Testis (tissue), 3 donors: ENCODE results near the gene RPS6KA4. TPM values are rescaled to one million over a fixed set of nuclear protein-coding genes. Genes with fewer than 3 reads are reported as not detected.

Experiments used
- DNase-seq: peaks from one replicate; pipeline ENCODE4 v3.0.0-alpha.2; 2019
- H3K27ac ChIP-seq, 2 donors: fragments of 200-600 bp; sonication (generic); one replicate each; pipeline ENCODE4 v1.5.1; 2019
- H3K27me3 ChIP-seq: fragments of 200-600 bp; sonication (generic); one replicate; pipeline ENCODE4 v1.5.1; 2019
- H3K36me3 ChIP-seq: fragments of 200-600 bp; sonication (generic); one replicate; pipeline ENCODE4 v1.5.1; 2017; ENCODE audit warnings: low read depth; ENCODE audit errors: missing control alignments
- H3K4me1 ChIP-seq: fragments of 200-600 bp; sonication (generic); one replicate; pipeline ENCODE4 v1.5.1; 2019
- H3K4me3 ChIP-seq, 2 donors: fragments of 200-600 bp; sonication (generic); one replicate each; pipeline ENCODE4 v1.5.1; 2017 to 2019
- H3K9me3 ChIP-seq: fragments of 200-600 bp; sonication (generic); one replicate; pipeline ENCODE4 v1.5.1; 2017
- POLR2A ChIP-seq: fragments of 450-650 bp; IDR thresholded peaks from one replicate; pipeline ENCODE4 v1.6.1; 2017; ENCODE audit warnings: antibody characterized with exemption, mild to moderate bottlenecking, moderate library complexity
- WGBS, 2 donors: methylation state at CpG; one replicate each; pipeline ENCODE4 v1.1.5; 2018; 5-methylcytosine and 5-hydroxymethylcytosine counted together
- intact Hi-C: fragments of 100-400 bp; cut with DNase I; formaldehyde crosslinking; loops from one replicate; pipeline ENCODE4 v1.15.1; 2023; ENCODE audit warnings: low total_unique reads
- microRNA counts, 2 donors: library from miRNA; unstranded; fragments of <30 nt; microRNA quantifications; one replicate each; lab custom pipeline; 2016
- microRNA-seq, 2 donors: library from miRNA; unstranded; fragments of <30 nt; microRNA quantifications; one replicate each; pipeline ENCODE4, GENCODE V29; 2016; ENCODE audit warnings: borderline number of aligned reads in 2 of 2, borderline replicate concordance in 1 of 2
- polyA plus RNA-seq: library from polyadenylated mRNA; stranded (reverse); fragments of 350-450 nt; fragmentation: Illumina TruSeq; extraction: RNeasy Lipid Tissue Mini Kit (QIAGEN cat#74804); gene quantifications from one replicate; pipeline ENCODE4 v1.2.3, GENCODE V29; 2014; ENCODE audit warnings: low read depth, low replicate concordance; ENCODE audit not compliant: insufficient read depth
- small RNA-seq, 2 donors: library from RNA; depleted of rRNA; stranded (forward); fragments of <200 nt; gene quantifications; one replicate each; pipeline ENCODE3, GENCODE V24; 2016
- total RNA-seq, 2 donors: library from RNA; depleted of rRNA; stranded (reverse); fragments of >200 nt; gene quantifications; one replicate each; pipeline ENCODE4 v1.2.3, GENCODE V29; 2016
- TF ChIP-seq, protein P1 (sequence below), 3 experiments: fragments of 450-650 bp in 2 of 3; fragments of 200-600 bp in 1 of 3; sonication (generic) in 1 of 3; IDR thresholded peaks; one replicate each; pipeline ENCODE4 v1.5.1; 2016 to 2019; ENCODE audit warnings: antibody characterized with exemption in 3 of 3, mild to moderate bottlenecking in 2 of 3, moderate library complexity in 1 of 3

RPS6KA4 gene
- total and polyA plus RNA-seq, 3 donors from 2014 or later: 9.2 to 15.6 (median 15.6) TPM

DNA sequence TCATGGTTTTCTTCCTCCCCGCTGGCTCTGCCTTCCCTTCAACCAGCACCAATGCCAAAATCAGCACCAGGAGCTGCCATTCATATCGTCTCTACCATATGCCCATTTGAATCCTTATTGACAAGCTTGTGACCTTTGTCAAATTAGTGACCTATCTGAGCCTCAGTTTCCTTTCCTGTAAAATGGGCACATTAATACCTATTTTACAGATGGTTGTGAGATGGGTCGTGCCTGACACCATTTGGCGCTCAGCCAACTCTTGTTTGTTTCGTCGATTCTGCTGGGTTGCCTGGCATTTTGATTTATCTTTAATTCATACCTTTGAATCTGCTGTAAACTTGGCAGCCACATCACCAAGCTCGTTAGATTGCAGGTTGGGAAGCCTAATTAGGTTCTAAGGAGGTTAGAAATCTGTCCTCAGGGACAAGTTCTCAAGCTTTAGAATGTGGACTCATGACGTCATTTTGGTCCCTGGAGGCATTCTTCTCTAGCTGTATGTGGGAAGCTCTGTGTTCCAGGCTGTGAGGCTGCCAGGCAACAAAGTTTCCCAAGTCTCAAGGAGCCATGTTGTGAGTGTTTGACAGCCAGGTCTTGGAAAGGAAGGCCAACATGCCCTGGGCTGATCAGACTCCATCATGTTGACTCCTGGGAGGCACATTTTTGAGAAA, 61.0 kb downstream of the RPS6KA4 start:
- no peak for DNase-seq
- no peaks in the 10 kb centered on the region for H3K4me1 ChIP-seq

More for the DNA sequence above, 61.0 kb downstream of the RPS6KA4 start:
- TF ChIP-seq POLR2A: no peak
- TF ChIP-seq, protein P1, sequence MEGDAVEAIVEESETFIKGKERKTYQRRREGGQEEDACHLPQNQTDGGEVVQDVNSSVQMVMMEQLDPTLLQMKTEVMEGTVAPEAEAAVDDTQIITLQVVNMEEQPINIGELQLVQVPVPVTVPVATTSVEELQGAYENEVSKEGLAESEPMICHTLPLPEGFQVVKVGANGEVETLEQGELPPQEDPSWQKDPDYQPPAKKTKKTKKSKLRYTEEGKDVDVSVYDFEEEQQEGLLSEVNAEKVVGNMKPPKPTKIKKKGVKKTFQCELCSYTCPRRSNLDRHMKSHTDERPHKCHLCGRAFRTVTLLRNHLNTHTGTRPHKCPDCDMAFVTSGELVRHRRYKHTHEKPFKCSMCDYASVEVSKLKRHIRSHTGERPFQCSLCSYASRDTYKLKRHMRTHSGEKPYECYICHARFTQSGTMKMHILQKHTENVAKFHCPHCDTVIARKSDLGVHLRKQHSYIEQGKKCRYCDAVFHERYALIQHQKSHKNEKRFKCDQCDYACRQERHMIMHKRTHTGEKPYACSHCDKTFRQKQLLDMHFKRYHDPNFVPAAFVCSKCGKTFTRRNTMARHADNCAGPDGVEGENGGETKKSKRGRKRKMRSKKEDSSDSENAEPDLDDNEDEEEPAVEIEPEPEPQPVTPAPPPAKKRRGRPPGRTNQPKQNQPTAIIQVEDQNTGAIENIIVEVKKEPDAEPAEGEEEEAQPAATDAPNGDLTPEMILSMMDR (IDR thresholded peaks at IDR 0.05): no peak
- H3K4me3 ChIP-seq: no peak overlapping the region
- no peak overlapping the region for H3K27ac ChIP-seq
- intact Hi-C loops: no loop called here
- no peaks in the 10 kb centered on the region for H3K27me3 ChIP-seq
- 68 to 69% methylated on average over 8 of the region's 8 CpGs for WGBS, 2 donors
- H3K9me3 ChIP-seq: no peaks in the 10 kb centered on the region
- no peaks in the 10 kb centered on the region for H3K36me3 ChIP-seq

MicroRNAs within 50 kb of the gene (microRNA counts, 767-probe panel; counts per million panel counts)
- microRNA hsa-miR-1237 (lab: Ali Mortazavi, UCI): 0 to 152 counts per million in 2 donors

Small RNA genes lying within 50 kb of the gene (microRNA-seq; reads per million reads assigned to microRNA genes)
- gene MIR1237 (1.4 to 2.1 reads per million in 2 donors), gene MIR7155 (0 to 1.4 reads per million in 2 donors)

Small RNA genes lying within 50 kb of the gene (small RNA-seq; reads per million reads assigned to genes)
- gene MIR1237 (0 to 0.09 reads per million in 2 donors), gene MIR7155 (0 to 0.09 reads per million in 2 donors)

Other genes starting within 250 kb of the RPS6KA4 start
- 10 to 100 TPM; 13.3 to 15.3 TPM for gene MACROD1, start 193.0 kb upstream of the RPS6KA4 start, total RNA-seq
- 14.1 TPM for gene MACROD1, start 193.0 kb upstream of the RPS6KA4 start, polyA plus RNA-seq
- 100 to 1,000 TPM; 221 to 247 TPM for gene STIP1, start 173.0 kb upstream of the RPS6KA4 start, total RNA-seq
- gene STIP1, start 173.0 kb upstream of the RPS6KA4 start, polyA plus RNA-seq: 267 TPM
- gene FERMT3, start 152.4 kb upstream of the RPS6KA4 start, total RNA-seq: 1 to 10 TPM; 7.2 to 8.2 TPM
- gene FERMT3, start 152.4 kb upstream of the RPS6KA4 start, polyA plus RNA-seq: 10.9 TPM
- gene TRPT1, start 133.0 kb upstream of the RPS6KA4 start, total RNA-seq: 10 to 100 TPM; 56.5 to 65.4 TPM
- gene TRPT1, start 133.0 kb upstream of the RPS6KA4 start, polyA plus RNA-seq: 93.7 TPM
- gene NUDT22, start 132.9 kb upstream of the RPS6KA4 start, total RNA-seq: 10 to 100 TPM; 50.9 to 52.7 TPM
- gene NUDT22, start 132.9 kb upstream of the RPS6KA4 start, polyA plus RNA-seq: 19.0 TPM
- gene DNAJC4, start 128.6 kb upstream of the RPS6KA4 start, total RNA-seq: 100 to 1,000 TPM; 105 to 254 TPM
- 303 TPM for gene DNAJC4, start 128.6 kb upstream of the RPS6KA4 start, polyA plus RNA-seq
- gene VEGFB, start 124.6 kb upstream of the RPS6KA4 start, total RNA-seq: 10 to 100 TPM; 19.1 to 47.8 TPM
- 57.3 TPM for gene VEGFB, start 124.6 kb upstream of the RPS6KA4 start, polyA plus RNA-seq
- gene FKBP2, start 118.1 kb upstream of the RPS6KA4 start, total RNA-seq: 100 to 1,000 TPM; 151 to 159 TPM
- gene FKBP2, start 118.1 kb upstream of the RPS6KA4 start, polyA plus RNA-seq: 159 TPM
- gene PPP1R14B, start 112.2 kb upstream of the RPS6KA4 start, total RNA-seq: 10 to 100 TPM; 53.4 to 67.3 TPM
- 72.0 TPM for gene PPP1R14B, start 112.2 kb upstream of the RPS6KA4 start, polyA plus RNA-seq
- gene PLCB3, start 107.6 kb upstream of the RPS6KA4 start, total RNA-seq: 10 to 100 TPM; 29.6 to 45.4 TPM
- gene PLCB3, start 107.6 kb upstream of the RPS6KA4 start, polyA plus RNA-seq: 14.2 TPM
- 100 to 1,000 TPM in 1 of 2 donors, 10 to 100 TPM in 1; 88.7 to 110 TPM for gene BAD, start 74.5 kb upstream of the RPS6KA4 start, total RNA-seq
- 85.2 TPM for gene BAD, start 74.5 kb upstream of the RPS6KA4 start, polyA plus RNA-seq
- gene GPR137, start 73.3 kb upstream of the RPS6KA4 start, total RNA-seq: 100 to 1,000 TPM; 204 to 230 TPM
- 390 TPM for gene GPR137, start 73.3 kb upstream of the RPS6KA4 start, polyA plus RNA-seq
- under 1 TPM in 1 of 2 donors, not detected in 1; 0.24 TPM for gene KCNK4, start 67.9 kb upstream of the RPS6KA4 start, total RNA-seq
- not detected for gene KCNK4, start 67.9 kb upstream of the RPS6KA4 start, polyA plus RNA-seq
- 100 to 1,000 TPM; 278 to 484 TPM for gene CATSPERZ, start 58.8 kb upstream of the RPS6KA4 start, total RNA-seq
- gene CATSPERZ, start 58.8 kb upstream of the RPS6KA4 start, polyA plus RNA-seq: 1,116 TPM
- gene ESRRA, start 53.6 kb upstream of the RPS6KA4 start, total RNA-seq: 10 to 100 TPM; 19.3 to 22.0 TPM
- gene ESRRA, start 53.6 kb upstream of the RPS6KA4 start, polyA plus RNA-seq: 13.7 TPM
- 100 to 1,000 TPM; 303 to 340 TPM for gene TRMT112, start 41.6 kb upstream of the RPS6KA4 start, total RNA-seq
- 275 TPM for gene TRMT112, start 41.6 kb upstream of the RPS6KA4 start, polyA plus RNA-seq
- 100 to 1,000 TPM; 189 to 271 TPM for gene PRDX5, start 41.0 kb upstream of the RPS6KA4 start, total RNA-seq
- 287 TPM for gene PRDX5, start 41.0 kb upstream of the RPS6KA4 start, polyA plus RNA-seq
- gene CCDC88B, start 19.0 kb upstream of the RPS6KA4 start, total RNA-seq: 10 to 100 TPM; 16.6 to 23.5 TPM
- 28.5 TPM for gene CCDC88B, start 19.0 kb upstream of the RPS6KA4 start, polyA plus RNA-seq
- 1 to 10 TPM in 1 of 2 donors, under 1 TPM in 1; 0.63 to 1.2 TPM for gene SLC22A11, start 196.8 kb downstream of the RPS6KA4 start, total RNA-seq
- gene SLC22A11, start 196.8 kb downstream of the RPS6KA4 start, polyA plus RNA-seq: 1.7 TPM
- not detected for gene SLC22A12, start 232.1 kb downstream of the RPS6KA4 start, total RNA-seq
- not detected for gene SLC22A12, start 232.1 kb downstream of the RPS6KA4 start, polyA plus RNA-seq